Choroid plexus epithelial cell (primary cell): Measurements from ENCODE around the gene RBM33.

Experiments used
- DNase-seq: peaks from one replicate; pipeline ENCODE4 v3.0.0-alpha.2; 2010; ENCODE audit warnings: low read depth
- H3K4me3 ChIP-seq: 2 replicates; pipeline ENCODE4 v1.5.1; 2011; ENCODE audit warnings: low read depth, mild to moderate bottlenecking, control low read depth, low read length, moderate library complexity
- CTCF ChIP-seq: conservative IDR thresholded peaks from 2 replicates; pipeline ENCODE4 v1.5.1; 2011; ENCODE audit warnings: low read depth, mild to moderate bottlenecking, control low read depth, inconsistent platforms, low read length, moderate library complexity

The RBM33 gene

GRCh38 chr7:155631155-155631554 lies 13.3 kb upstream of the RBM33 start:
- no peak overlapping the region for H3K4me3 ChIP-seq
- no peak for DNase-seq
- TF ChIP-seq CTCF, result peak; percentile 10

GRCh38 chr7:155635817-155636216 lies 8.6 kb upstream of the RBM33 start:
- DNase-seq, result no peak
- no peak for TF ChIP-seq CTCF

GRCh38 chr7:155637155-155637554 lies 7.3 kb upstream of the RBM33 start:
- no peak for DNase-seq

More at GRCh38 chr7:155635817-155636216, 8.6 kb upstream of the RBM33 start:
- no peak overlapping the region for H3K4me3 ChIP-seq

GRCh38 chr7:155638366-155638765 lies 6.1 kb upstream of the RBM33 start:
- DNase-seq, result no peak
- no peak for TF ChIP-seq CTCF
- H3K4me3 ChIP-seq, result no peak overlapping the region

More at GRCh38 chr7:155637155-155637554, 7.3 kb upstream of the RBM33 start:
- no peak overlapping the region for H3K4me3 ChIP-seq
- no peak for TF ChIP-seq CTCF

GRCh38 chr7:155639958-155640520 lies 4.4 kb upstream of the RBM33 start:
- TF ChIP-seq CTCF, result no peak
- H3K4me3 ChIP-seq, result no peak overlapping the region
- no peak for DNase-seq

- H3K4me3 ChIP-seq, result no peak overlapping the region
- TF ChIP-seq CTCF, result no peak
- DNase-seq, result no peak
These were observed 3.8 kb upstream of the RBM33 start for GRCh38 chr7:155640629-155641028.

GRCh38 chr7:155643804-155644177 lies 670 bp upstream of the RBM33 start:
- TF ChIP-seq CTCF, result no peak
- DNase-seq, result peak; percentile 36
- peak overlapping the region; percentile 90 for H3K4me3 ChIP-seq
